Fibroblast of pulmonary artery (primary cell): ENCODE measurements around the gene NDRG4.
A peak's percentile ranks its signal among the peaks of the same experiment; 100 is the strongest.

Source experiments
- DNase-seq: peaks from one replicate; pipeline ENCODE4 v3.0.0-alpha.2; 2010; ENCODE audit warnings: low read depth
- H3K4me3 ChIP-seq: replicated peaks from 2 replicates; pipeline ENCODE4 v1.5.1; 2011; ENCODE audit warnings: low read depth, mild to moderate bottlenecking, control low read depth, low read length, moderate library complexity
- CTCF ChIP-seq: IDR thresholded peaks from 2 replicates; pipeline ENCODE4 v1.5.1; 2011; ENCODE audit warnings: mild to moderate bottlenecking, control low read depth, low read length, inconsistent platforms; ENCODE audit errors: missing control alignments

NDRG4 gene

GRCh38 chr16:58510097-58510775 lies 10.3 kb downstream of the NDRG4 start:
- no peak overlapping the region for H3K4me3 ChIP-seq
- DNase-seq, result no peak
- no peak for TF ChIP-seq CTCF

DNA sequence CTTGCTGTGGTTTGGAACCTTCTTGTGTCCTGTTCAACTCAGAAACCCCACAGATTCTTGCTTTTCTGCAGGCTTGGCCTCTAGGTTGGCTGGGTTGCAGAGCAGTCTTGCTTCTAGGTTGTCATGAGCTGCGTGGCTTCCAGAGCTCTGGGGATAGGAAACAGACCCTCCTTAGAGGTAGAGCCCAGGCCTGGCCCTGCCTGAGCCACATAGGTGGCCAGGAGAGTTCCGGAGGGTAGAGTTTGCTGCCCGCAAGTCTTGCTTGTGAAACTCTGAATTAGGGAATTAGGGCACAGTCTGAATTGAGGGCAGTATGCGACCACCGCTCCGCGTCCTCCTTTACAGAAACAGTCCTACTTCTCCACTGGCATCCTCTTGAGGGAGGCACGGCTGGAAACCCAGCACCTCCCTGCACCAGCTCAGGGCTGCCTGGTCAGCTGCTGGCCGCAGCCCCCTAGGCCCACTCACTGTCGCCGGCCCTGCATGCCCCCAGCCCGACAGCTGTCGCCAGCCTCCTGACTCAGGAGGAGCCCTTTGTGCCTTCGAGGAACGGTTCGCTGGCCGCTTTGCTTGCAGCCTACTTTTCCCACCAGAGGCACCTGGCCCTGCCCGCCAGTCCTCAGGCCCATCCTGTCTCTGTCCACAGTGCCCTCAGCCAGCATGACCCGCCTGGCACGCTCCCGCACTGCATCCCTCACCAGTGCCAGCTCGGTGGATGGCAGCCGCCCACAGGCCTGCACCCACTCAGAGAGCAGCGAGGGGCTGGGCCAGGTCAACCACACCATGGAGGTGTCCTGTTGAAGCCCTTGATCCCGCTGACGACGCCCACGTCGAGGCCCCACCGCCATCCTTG lies 11.1 kb downstream of the NDRG4 start:
- H3K4me3 ChIP-seq, result no peak overlapping the region
- TF ChIP-seq CTCF, result no peak
- DNase-seq, result no peak

DNA sequence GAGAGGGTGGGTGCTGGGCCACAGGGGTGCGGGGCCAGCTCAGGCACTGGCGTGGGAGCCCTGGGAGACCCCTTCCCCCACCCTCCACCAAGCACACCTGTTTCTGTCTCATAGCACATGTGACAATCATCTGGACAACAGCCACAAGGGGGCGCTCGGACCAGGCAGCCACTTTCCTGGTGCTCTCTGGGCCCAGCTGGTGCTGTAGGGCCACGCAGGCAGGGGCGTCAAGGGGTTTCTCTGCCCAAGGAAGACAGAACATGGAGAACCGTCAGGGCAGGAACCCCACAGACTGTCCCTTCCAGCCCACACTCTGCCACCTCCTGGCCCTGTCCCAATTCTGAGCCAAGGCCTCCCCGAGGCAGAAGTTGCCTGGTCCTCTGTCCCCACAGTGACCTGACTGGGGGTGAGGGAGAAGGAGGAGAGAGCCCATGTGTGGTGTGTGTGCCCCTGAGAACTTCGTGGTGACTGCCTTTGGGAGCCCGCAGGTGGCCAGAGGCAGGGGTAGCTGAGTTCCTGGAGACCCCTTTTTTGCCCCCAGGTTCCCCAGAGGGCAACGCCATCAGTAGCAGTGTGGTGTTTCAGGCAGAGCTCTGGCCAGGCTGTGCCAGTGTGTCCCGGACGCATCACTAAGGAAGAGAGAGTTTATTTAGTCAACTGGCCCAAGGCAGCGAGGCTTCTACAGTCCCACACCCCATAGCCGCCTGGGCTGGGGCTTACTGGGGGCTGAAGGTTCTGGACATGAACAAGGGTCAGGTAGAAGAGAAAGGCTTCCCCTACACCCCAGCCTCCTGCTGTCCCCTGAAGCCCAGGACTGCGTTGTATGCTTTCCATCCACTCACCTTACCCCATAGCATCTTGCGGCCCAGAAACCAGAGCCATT lies 12.2 kb downstream of the NDRG4 start:
- TF ChIP-seq CTCF, result peak; percentile 72
- DNase-seq, result peak; percentile 68
- H3K4me3 ChIP-seq, result no peak overlapping the region

GRCh38 chr16:58513874-58514273 lies 13.9 kb downstream of the NDRG4 start:
- no peak for DNase-seq
- TF ChIP-seq CTCF, result no peak
- no peak overlapping the region for H3K4me3 ChIP-seq

- peak; percentile 88 for DNase-seq
- no peak for TF ChIP-seq CTCF
- peak within 1 kb of the TSS; percentile 77 for H3K4me3 ChIP-seq
Observed at GRCh38 chr16:58515125-58515870, 15.4 kb downstream of the NDRG4 start, which contains the start of gene SETD6. SETD6 (plus strand) TSS chr16:58515517; CDS start chr16:58515538, 21 bp downstream.
